ENCODE results near the gene LYPD6.

LYPD6 gene

GRCh38 chr2:149332364-149332763 is 2.0 kb downstream of the LYPD6 start:
- Mint-ChIP-seq H3K4me3 (no peak overlapping the region), H3K4me1 (peaks cover 5% of the 10 kb centered on the region), H3K36me3 (no peaks in the 10 kb centered on the region), H3K27me3 (peaks cover 37% of the 10 kb centered on the region), H3K9me3 (peaks cover 7% of the 10 kb centered on the region), H3K27ac (no peak overlapping the region)

- H3K36me3 Mint-ChIP-seq: no peaks in the 10 kb centered on the region
- peaks cover 7% of the 10 kb centered on the region for H3K9me3 Mint-ChIP-seq
- H3K4me1 Mint-ChIP-seq: peaks cover 5% of the 10 kb centered on the region
- peaks cover 29% of the 10 kb centered on the region for H3K27me3 Mint-ChIP-seq
- no peak overlapping the region for H3K27ac Mint-ChIP-seq
- H3K4me3 Mint-ChIP-seq: no peak overlapping the region
Measured at GRCh38 chr2:149333636-149334035, 3.2 kb downstream of the LYPD6 start.

GRCh38 chr2:149334156-149334555 is 3.8 kb downstream of the LYPD6 start:
- H3K36me3 Mint-ChIP-seq: no peaks in the 10 kb centered on the region
- H3K4me1 Mint-ChIP-seq: peaks cover 3% of the 10 kb centered on the region
- no peak overlapping the region for H3K27ac Mint-ChIP-seq
- H3K27me3 Mint-ChIP-seq: peaks cover 25% of the 10 kb centered on the region
- peaks cover 7% of the 10 kb centered on the region for H3K9me3 Mint-ChIP-seq
- H3K4me3 Mint-ChIP-seq: no peak overlapping the region

- Mint-ChIP-seq H3K9me3 (peaks cover under 1% of the 10 kb centered on the region), H3K27ac (no peak overlapping the region), H3K27me3 (peaks cover 7% of the 10 kb centered on the region), H3K36me3 (no peaks in the 10 kb centered on the region), H3K4me3 (no peak overlapping the region), H3K4me1 (no peaks in the 10 kb centered on the region)
Measured at GRCh38 chr2:149339324-149339723, 8.9 kb downstream of the LYPD6 start.

GRCh38 chr2:149342509-149342908 is 12.1 kb downstream of the LYPD6 start:
- Mint-ChIP-seq H3K9me3 (no peaks in the 10 kb centered on the region), H3K27ac (no peak overlapping the region), H3K4me3 (no peak overlapping the region), H3K36me3 (no peaks in the 10 kb centered on the region), H3K27me3 (peaks cover 4% of the 10 kb centered on the region), H3K4me1 (no peaks in the 10 kb centered on the region)

GRCh38 chr2:149344105-149344504 is 13.7 kb downstream of the LYPD6 start:
- H3K4me1 Mint-ChIP-seq: no peaks in the 10 kb centered on the region
- no peaks in the 10 kb centered on the region for H3K36me3 Mint-ChIP-seq
- no peak overlapping the region for H3K27ac Mint-ChIP-seq
- peaks cover 6% of the 10 kb centered on the region for H3K27me3 Mint-ChIP-seq
- no peak overlapping the region for H3K4me3 Mint-ChIP-seq
- H3K9me3 Mint-ChIP-seq: no peaks in the 10 kb centered on the region

- H3K27me3 Mint-ChIP-seq: peaks cover 4% of the 10 kb centered on the region
- no peak overlapping the region for H3K27ac Mint-ChIP-seq
- H3K9me3 Mint-ChIP-seq: no peaks in the 10 kb centered on the region
- no peak overlapping the region for H3K4me3 Mint-ChIP-seq
- no peaks in the 10 kb centered on the region for H3K36me3 Mint-ChIP-seq
- no peaks in the 10 kb centered on the region for H3K4me1 Mint-ChIP-seq
Measured at GRCh38 chr2:149346272-149346671, 15.9 kb downstream of the LYPD6 start.

GRCh38 chr2:149348291-149348690 is 17.9 kb downstream of the LYPD6 start:
- peaks cover 3% of the 10 kb centered on the region for H3K27me3 Mint-ChIP-seq
- no peaks in the 10 kb centered on the region for H3K9me3 Mint-ChIP-seq
- H3K4me3 Mint-ChIP-seq: no peak overlapping the region
- H3K4me1 Mint-ChIP-seq: no peaks in the 10 kb centered on the region
- H3K27ac Mint-ChIP-seq: no peak overlapping the region
- H3K36me3 Mint-ChIP-seq: no peaks in the 10 kb centered on the region

- no peaks in the 10 kb centered on the region for H3K9me3 Mint-ChIP-seq
- peaks cover 2% of the 10 kb centered on the region for H3K27me3 Mint-ChIP-seq
- H3K4me3 Mint-ChIP-seq: no peak overlapping the region
- no peaks in the 10 kb centered on the region for H3K4me1 Mint-ChIP-seq
- no peaks in the 10 kb centered on the region for H3K36me3 Mint-ChIP-seq
- H3K27ac Mint-ChIP-seq: no peak overlapping the region
Measured at GRCh38 chr2:149353421-149353820, 23.0 kb downstream of the LYPD6 start.

GRCh38 chr2:149355716-149356422 is 25.5 kb downstream of the LYPD6 start:
- H3K36me3 Mint-ChIP-seq: no peaks in the 10 kb centered on the region

GRCh38 chr2:149357058-149357457 is 26.7 kb downstream of the LYPD6 start:
- Mint-ChIP-seq H3K27me3 (peaks cover 3% of the 10 kb centered on the region), H3K9me3 (no peaks in the 10 kb centered on the region), H3K36me3 (no peaks in the 10 kb centered on the region), H3K27ac (no peak overlapping the region), H3K4me3 (no peak overlapping the region), H3K4me1 (no peaks in the 10 kb centered on the region)

More at GRCh38 chr2:149355716-149356422, 25.5 kb downstream of the LYPD6 start:
- Mint-ChIP-seq H3K4me1 (no peaks in the 10 kb centered on the region), H3K27ac (no peak overlapping the region), H3K9me3 (no peaks in the 10 kb centered on the region), H3K4me3 (no peak overlapping the region), H3K27me3 (peaks cover 3% of the 10 kb centered on the region)

- no peaks in the 10 kb centered on the region for H3K9me3 Mint-ChIP-seq
Measured at GRCh38 chr2:149360106-149360505, 29.7 kb downstream of the LYPD6 start.

GRCh38 chr2:149363958-149364357 is 33.6 kb downstream of the LYPD6 start:
- H3K4me1 Mint-ChIP-seq: no peaks in the 10 kb centered on the region
- H3K4me3 Mint-ChIP-seq: no peak overlapping the region
- no peaks in the 10 kb centered on the region for H3K36me3 Mint-ChIP-seq
- peaks cover 9% of the 10 kb centered on the region for H3K27me3 Mint-ChIP-seq
- no peaks in the 10 kb centered on the region for H3K9me3 Mint-ChIP-seq
- H3K27ac Mint-ChIP-seq: no peak overlapping the region

More at GRCh38 chr2:149360106-149360505, 29.7 kb downstream of the LYPD6 start:
- no peaks in the 10 kb centered on the region for H3K4me1 Mint-ChIP-seq
- H3K27ac Mint-ChIP-seq: no peak overlapping the region
- H3K36me3 Mint-ChIP-seq: no peaks in the 10 kb centered on the region
- H3K27me3 Mint-ChIP-seq: peaks cover 3% of the 10 kb centered on the region
- no peak overlapping the region for H3K4me3 Mint-ChIP-seq

- Mint-ChIP-seq H3K27me3 (peaks cover 9% of the 10 kb centered on the region), H3K27ac (no peak overlapping the region), H3K36me3 (no peaks in the 10 kb centered on the region), H3K4me1 (no peaks in the 10 kb centered on the region), H3K4me3 (no peak overlapping the region), H3K9me3 (no peaks in the 10 kb centered on the region)
Measured at GRCh38 chr2:149364839-149365238, 34.5 kb downstream of the LYPD6 start.

GRCh38 chr2:149365931-149366583 is 35.7 kb downstream of the LYPD6 start:
- no peak overlapping the region for H3K4me3 Mint-ChIP-seq
- H3K9me3 Mint-ChIP-seq: no peaks in the 10 kb centered on the region
- H3K36me3 Mint-ChIP-seq: no peaks in the 10 kb centered on the region
- H3K4me1 Mint-ChIP-seq: no peaks in the 10 kb centered on the region
- peaks cover 6% of the 10 kb centered on the region for H3K27me3 Mint-ChIP-seq
- no peak overlapping the region for H3K27ac Mint-ChIP-seq

GRCh38 chr2:149370061-149370775 is 39.8 kb downstream of the LYPD6 start:
- no peaks in the 10 kb centered on the region for H3K9me3 Mint-ChIP-seq
- H3K27ac Mint-ChIP-seq: no peak overlapping the region

More at GRCh38 chr2:149370061-149370775, 39.8 kb downstream of the LYPD6 start:
- no peaks in the 10 kb centered on the region for H3K4me1 Mint-ChIP-seq
- no peaks in the 10 kb centered on the region for H3K36me3 Mint-ChIP-seq
- H3K4me3 Mint-ChIP-seq: no peak overlapping the region
- H3K27me3 Mint-ChIP-seq: peaks cover 8% of the 10 kb centered on the region

Measured in activated naive CD4-positive, alpha-beta T cell treated with anti-CD3 and anti-CD28 coated beads, Interleukin-2, amount 50 U/mL, for 24 hours (primary cell).